CD4-positive, alpha-beta T cell treated with Interleukin-4 for 4 hours (primary cell): Measurements from ENCODE around the gene PRRG4.
A peak's percentile ranks its signal among the peaks of the same experiment; 100 is the strongest.
"Not testable (repeated sequence)": the region's sequence is repeated elsewhere in the genome, so short reads cannot be mapped to it uniquely, and the experiment has no call there.

Experiments
- DNase-seq: peaks from one replicate; pipeline ENCODE4 v3.0.0-alpha.2; 2020

PRRG4 gene

GRCh38 chr11:32831221-32831620, 1.5 kb downstream of the PRRG4 start:
- no peak for DNase-seq

DNA sequence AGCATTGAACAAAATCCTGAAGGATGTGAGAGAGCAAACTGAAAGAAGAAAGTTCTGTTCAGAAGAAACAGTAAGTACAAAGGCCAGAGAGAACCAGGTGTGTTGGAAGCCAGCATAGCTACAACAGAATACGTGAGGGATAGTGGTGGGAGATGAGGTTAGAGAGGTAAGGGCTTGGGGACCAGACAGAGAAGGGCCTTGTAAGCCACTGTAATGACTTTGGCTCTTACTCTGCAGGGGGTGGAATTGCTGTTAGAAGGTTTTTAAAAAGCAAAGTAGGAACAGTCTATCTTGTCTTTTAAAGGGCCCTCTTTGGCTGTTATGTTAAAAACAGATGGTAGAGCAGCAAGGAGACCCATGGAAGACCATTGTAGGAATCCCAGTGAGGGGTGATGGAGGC, 4.2 kb downstream of the PRRG4 start:
- no peak for DNase-seq

GRCh38 chr11:32836946-32837345, 7.2 kb downstream of the PRRG4 start:
- no peak for DNase-seq

GRCh38 chr11:32838505-32839274, 9.0 kb downstream of the PRRG4 start:
- no peak for DNase-seq

GRCh38 chr11:32839308-32839707, 9.6 kb downstream of the PRRG4 start:
- DNase-seq: no peak

DNA sequence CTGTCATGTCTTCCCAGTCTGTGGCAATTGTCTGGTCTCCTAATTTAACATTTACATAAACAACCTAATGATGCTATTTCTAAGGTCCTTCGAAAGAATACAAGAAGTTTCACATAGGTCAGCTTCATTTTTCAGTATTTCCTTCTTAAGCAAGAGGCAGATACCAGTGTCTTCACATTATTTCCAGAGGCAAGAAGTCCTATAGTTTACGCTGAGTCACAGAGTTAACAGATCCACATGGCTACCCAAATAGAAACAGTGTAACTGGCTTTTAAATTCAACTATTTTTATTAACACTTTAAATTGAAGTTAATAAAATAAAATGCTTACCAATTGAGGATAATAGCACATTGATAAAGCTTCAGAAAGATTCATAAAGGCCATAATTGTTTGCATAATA, 10.9 kb downstream of the PRRG4 start:
- no peak for DNase-seq

GRCh38 chr11:32843544-32843943, 13.8 kb downstream of the PRRG4 start:
- DNase-seq: no peak

- peak; percentile 10 for DNase-seq
Observed at GRCh38 chr11:32847511-32847910, 17.8 kb downstream of the PRRG4 start.

GRCh38 chr11:32849761-32850160, 20.0 kb downstream of the PRRG4 start:
- no peak for DNase-seq

DNA sequence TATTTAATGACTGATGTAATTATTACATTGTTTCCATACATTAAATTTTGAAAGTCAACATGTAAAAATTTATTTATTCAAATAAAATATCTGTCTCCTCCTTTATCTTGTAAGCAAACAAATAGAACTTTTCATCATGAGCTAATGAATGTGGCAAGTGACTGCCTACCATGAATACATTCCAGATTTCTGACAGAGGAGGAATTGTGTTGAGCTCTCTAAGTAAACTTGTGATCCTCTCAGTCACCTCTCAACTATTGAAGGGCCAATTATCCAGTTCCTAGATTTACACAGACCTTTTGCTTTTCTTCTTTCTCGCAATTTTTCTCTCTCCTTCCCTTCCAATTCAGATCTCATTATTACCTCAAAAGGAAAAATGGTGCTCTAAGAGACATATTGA, 21.5 kb downstream of the PRRG4 start:
- no peak for DNase-seq

GRCh38 chr11:32852207-32852606, 22.5 kb downstream of the PRRG4 start:
- no peak for DNase-seq

GRCh38 chr11:32855601-32856000, 25.9 kb downstream of the PRRG4 start:
- DNase-seq: no peak

GRCh38 chr11:32858731-32859130, 29.0 kb downstream of the PRRG4 start:
- DNase-seq: no peak

DNA sequence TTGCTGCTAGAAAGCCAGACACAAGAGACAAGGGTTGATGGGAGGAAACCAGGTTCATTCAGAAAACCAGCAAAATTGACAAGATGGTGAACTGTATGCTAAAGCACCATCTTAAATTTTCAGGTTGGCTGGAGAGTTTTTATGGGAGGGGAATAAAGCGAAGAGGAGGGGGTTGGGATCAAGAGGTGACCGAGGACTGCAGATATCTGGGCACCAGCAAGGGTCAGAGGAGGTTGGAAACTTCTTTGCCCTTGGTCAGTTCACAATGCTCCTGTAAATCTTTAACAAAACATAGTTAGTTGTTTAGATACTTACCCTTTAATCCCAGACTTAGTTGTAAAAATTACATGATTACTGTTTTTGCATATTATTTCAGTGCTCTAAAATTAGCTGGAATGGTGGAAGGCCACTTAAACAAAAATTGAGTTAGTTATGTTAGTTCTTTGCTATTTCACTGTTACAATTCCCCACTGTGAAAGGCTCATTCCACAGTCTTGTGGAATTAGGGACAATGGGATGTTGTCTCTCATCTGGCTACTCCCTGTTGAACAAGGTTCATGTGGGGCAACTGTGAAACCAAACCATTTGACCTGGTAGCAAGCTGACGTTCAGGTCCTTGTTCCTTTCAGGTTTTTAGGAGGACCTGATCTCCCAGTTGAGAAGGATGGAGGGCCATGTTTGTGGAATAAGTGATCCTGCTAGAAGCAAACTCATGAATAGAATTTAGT, 32.3 kb downstream of the PRRG4 start:
- DNase-seq: no peak

DNA sequence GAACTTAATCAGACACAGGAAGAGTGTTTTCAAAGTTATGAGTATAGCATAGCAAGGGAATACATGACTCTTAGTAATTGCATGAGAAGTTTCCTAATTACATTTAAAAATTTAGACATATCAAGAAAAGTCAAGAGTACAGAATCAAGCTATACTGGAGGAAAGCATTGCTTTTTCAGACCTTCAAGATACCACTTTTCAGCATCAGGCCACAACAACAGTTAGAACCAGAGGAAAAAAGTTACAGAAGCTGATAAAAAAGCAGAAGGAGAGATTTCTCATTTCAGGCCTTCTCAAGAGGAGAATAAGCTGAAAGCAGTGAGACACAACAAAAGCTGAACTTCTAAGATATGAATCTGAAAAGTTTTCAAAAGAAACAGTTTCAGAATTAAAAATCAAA, 34.8 kb downstream of the PRRG4 start:
- no peak for DNase-seq

DNA sequence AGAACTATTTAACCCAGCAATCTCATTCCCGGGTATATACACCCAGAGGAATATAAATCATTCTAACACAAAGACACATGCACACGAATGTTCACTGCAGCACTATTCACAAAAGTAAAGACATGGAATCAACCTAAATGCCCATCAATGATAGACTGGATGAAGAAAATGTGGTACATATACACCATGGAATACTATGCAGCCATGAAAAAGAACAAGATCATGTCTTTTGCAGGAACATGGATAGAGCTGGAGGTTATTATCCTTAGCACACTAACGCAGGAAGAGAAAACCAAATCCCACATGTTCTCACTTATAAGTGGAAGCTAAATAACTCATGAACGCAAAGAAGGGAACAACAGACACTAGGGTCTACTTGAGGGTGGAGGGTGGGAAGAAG, 39.0 kb downstream of the PRRG4 start:
- not testable (repeated sequence) for DNase-seq

GRCh38 chr11:32870676-32871075, 40.9 kb downstream of the PRRG4 start:
- DNase-seq: no peak

DNA sequence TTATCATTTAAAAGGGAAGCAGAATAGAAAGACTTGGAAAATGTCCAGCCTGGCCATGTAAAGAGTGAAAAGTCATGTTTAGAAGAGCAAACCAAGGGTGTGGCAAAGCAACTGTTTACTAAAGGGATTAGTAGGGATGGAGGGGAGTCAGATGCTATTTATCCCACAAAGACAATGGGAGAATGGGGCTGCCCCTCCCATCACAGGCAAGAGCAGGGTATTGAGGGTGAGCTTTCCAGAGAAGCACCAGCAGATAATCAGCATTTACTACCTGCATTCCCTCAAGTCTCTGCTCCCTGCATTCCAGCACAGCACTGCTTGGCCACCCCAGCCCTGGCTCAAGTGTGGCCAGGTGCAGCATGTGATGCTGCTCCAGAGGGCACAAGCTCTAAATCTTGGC, 44.4 kb downstream of the PRRG4 start:
- no peak for DNase-seq

DNA sequence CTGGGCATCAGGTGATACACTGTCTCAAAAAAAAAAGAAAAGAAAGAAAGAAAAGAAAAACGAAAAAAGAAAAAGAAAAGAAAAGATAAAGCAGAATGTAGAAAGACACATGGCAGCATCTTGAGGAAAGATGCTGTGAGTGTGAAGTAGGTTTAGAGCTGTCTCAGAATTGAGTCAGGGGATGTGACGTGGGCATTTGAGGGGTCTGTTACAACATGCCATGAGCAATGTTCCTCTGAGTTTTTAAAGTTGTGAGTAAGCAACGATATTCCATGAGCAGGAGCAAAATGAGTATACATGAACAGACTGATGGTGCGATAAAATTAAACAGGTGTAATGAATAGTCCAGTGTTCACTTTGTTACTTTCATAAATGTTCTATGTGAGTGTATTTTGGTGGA, 51.6 kb downstream of the PRRG4 start:
- DNase-seq: no peak

- DNase-seq: no peak
Observed at GRCh38 chr11:32883421-32883820, 53.7 kb downstream of the PRRG4 start.

GRCh38 chr11:32884023-32884422, 54.3 kb downstream of the PRRG4 start:
- DNase-seq: no peak

DNA sequence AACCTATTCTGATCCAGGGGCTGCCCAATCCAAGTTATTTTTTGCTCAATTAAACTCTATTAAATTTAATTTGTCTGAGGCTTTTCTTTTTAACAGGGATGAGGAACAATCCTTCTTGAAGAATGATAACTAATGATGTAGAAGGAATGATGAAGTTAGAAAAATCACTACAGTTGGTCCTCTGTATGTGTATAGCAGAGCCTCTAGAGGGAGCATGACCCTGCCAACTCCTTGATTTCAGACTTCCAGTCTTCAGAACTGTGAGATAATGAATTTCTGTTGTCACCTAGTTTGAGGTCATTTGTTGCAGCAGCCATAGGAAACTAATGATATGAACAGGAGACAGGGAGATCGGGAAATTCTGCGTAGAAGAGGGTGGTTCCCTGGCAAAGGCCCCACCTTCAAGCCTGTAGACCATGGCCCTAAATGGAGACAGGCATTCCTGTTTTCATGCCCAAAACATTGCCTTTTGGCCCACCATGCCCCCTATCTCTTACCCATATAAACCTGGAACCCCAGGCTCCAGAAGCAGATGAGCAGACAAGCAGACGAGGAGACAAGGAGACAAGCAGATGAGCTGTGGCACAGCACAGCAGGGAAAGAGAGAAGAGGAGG, 55.1 kb downstream of the PRRG4 start:
- peak; percentile 4 for DNase-seq

DNA sequence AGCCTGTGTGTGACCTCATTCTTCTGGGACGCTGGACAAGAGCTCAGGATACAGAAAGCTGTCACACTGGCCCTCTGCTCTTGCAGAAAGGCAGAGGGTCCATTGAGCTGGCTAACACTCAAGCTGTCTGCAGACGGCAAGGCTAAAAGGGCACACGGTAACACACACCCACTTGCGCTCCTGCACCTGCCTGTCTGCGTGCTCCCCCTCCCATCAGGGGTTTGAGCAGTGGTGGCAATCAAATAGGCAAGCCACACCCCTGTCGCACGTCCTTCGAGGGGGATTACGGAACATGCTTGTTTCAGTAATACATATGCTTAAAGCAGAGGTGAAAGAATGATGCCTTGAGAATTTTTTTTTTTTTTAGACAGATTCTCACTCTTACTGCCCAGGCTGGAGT, 55.8 kb downstream of the PRRG4 start:
- DNase-seq: no peak

- no peak for DNase-seq
Observed at GRCh38 chr11:32886180-32886579, 56.5 kb downstream of the PRRG4 start.
